H9 (cell line): Measurements from ENCODE around the gene CORO1C. TPM values are rescaled to one million over a fixed set of nuclear protein-coding genes. Genes with fewer than 3 reads are reported as not detected.

Experiments used
- DNase-seq: peaks from one replicate; pipeline ENCODE4 v3.0.0-alpha.2; 2017
- H2AFZ ChIP-seq: one replicate; pipeline ENCODE4 v1.6.1; 2013; ENCODE audit warnings: mild to moderate bottlenecking, low read length, control low read depth, moderate library complexity
- H2AK5ac ChIP-seq: 2 replicates; pipeline ENCODE4 v1.6.1; 2013; ENCODE audit warnings: low read length, control low read depth, mixed read lengths; ENCODE audit not compliant: insufficient read length
- H2BK120ac ChIP-seq: one replicate; pipeline ENCODE4 v1.6.1; 2013; ENCODE audit warnings: low read depth, mild to moderate bottlenecking, low read length, control low read depth, inconsistent platforms; ENCODE audit not compliant: poor library complexity, severe bottlenecking
- H2BK12ac ChIP-seq: 2 replicates; pipeline ENCODE4 v1.6.1; 2013; ENCODE audit warnings: low read length, control low read depth, mixed read lengths, low read depth; ENCODE audit not compliant: insufficient read length
- H2BK15ac ChIP-seq: 2 replicates; pipeline ENCODE4 v1.6.1; 2013; ENCODE audit warnings: low read depth, low read length, control low read depth
- H2BK20ac ChIP-seq: one replicate; pipeline ENCODE4 v1.6.1; 2013; ENCODE audit warnings: low read depth, mild to moderate bottlenecking, low read length, control low read depth, inconsistent platforms; ENCODE audit not compliant: poor library complexity, severe bottlenecking
- H2BK5ac ChIP-seq: 2 replicates; pipeline ENCODE4 v1.6.1; 2013; ENCODE audit warnings: low read length, control low read depth, mixed read lengths; ENCODE audit not compliant: insufficient read length
- H3K14ac ChIP-seq: 2 replicates; pipeline ENCODE4 v1.6.1; 2013; ENCODE audit warnings: low read length, control low read depth; ENCODE audit not compliant: insufficient read depth
- H3K18ac ChIP-seq: 2 replicates; pipeline ENCODE4 v1.6.1; 2013; ENCODE audit warnings: low read depth, mild to moderate bottlenecking, mixed read lengths, low read length, control low read depth; ENCODE audit not compliant: insufficient read length
- H3K23ac ChIP-seq: 2 replicates; pipeline ENCODE4 v1.6.1; 2013; ENCODE audit warnings: low read length, control low read depth, mixed read lengths, low read depth; ENCODE audit not compliant: insufficient read length
- H3K23me2 ChIP-seq: 2 replicates; pipeline ENCODE4 v1.6.1; 2013; ENCODE audit warnings: low read depth, mild to moderate bottlenecking, mixed read lengths, low read length, control low read depth; ENCODE audit not compliant: insufficient read length, poor library complexity, severe bottlenecking
- H3K27ac ChIP-seq: 2 replicates; pipeline ENCODE4 v1.5.1; 2013; ENCODE audit warnings: low read length, control low read depth, mixed read lengths, low read depth; ENCODE audit not compliant: insufficient read length
- H3K27me3 ChIP-seq: 2 replicates; pipeline ENCODE4 v1.6.1; 2013; ENCODE audit warnings: low read length, control low read depth, inconsistent platforms; ENCODE audit not compliant: insufficient read depth
- H3K4ac ChIP-seq: 2 replicates; pipeline ENCODE4 v1.6.1; 2013; ENCODE audit warnings: low read depth, mild to moderate bottlenecking, control low read depth, inconsistent platforms, low read length, moderate library complexity
- H3K4me1 ChIP-seq: 2 replicates; pipeline ENCODE4 v1.6.1; 2013; ENCODE audit warnings: low read length, control low read depth, inconsistent platforms; ENCODE audit not compliant: insufficient read depth
- H3K4me2 ChIP-seq: 2 replicates; pipeline ENCODE4 v1.6.1; 2013; ENCODE audit warnings: low read length, control low read depth, mixed read lengths; ENCODE audit not compliant: insufficient read length, insufficient read depth
- H3K56ac ChIP-seq: 2 replicates; pipeline ENCODE4 v1.6.1; 2013; ENCODE audit warnings: low read depth, mild to moderate bottlenecking, mixed read lengths, low read length, control low read depth; ENCODE audit not compliant: insufficient read length
- H3K79me1 ChIP-seq: 2 replicates; pipeline ENCODE4 v1.6.1; 2013; ENCODE audit warnings: low read depth, mild to moderate bottlenecking, moderate library complexity, low read length, control low read depth, inconsistent platforms; ENCODE audit not compliant: insufficient read depth, poor library complexity, severe bottlenecking
- H3K79me2 ChIP-seq: 2 replicates; pipeline ENCODE4 v1.6.1; 2013; ENCODE audit warnings: low read length, control low read depth, inconsistent platforms; ENCODE audit not compliant: insufficient read depth
- H3K9ac ChIP-seq: 2 replicates; pipeline ENCODE4 v1.6.1; 2013; ENCODE audit warnings: low read length, control low read depth, mixed read lengths; ENCODE audit not compliant: insufficient read length; ENCODE audit errors: extremely low read depth
- H3K9me3 ChIP-seq: one replicate; pipeline ENCODE4 v1.6.1; 2013; ENCODE audit warnings: low read depth, low read length, inconsistent platforms; ENCODE audit not compliant: control insufficient read depth
- H3T11ph ChIP-seq: one replicate; pipeline ENCODE4 v1.6.1; 2013; ENCODE audit warnings: mild to moderate bottlenecking, low read length, control low read depth, inconsistent platforms
- H4K20me1 ChIP-seq: one replicate; pipeline ENCODE4 v1.6.1; 2013; ENCODE audit not compliant: control insufficient read depth, insufficient read length, insufficient read depth
- H4K5ac ChIP-seq: 2 replicates; pipeline ENCODE4 v1.6.1; 2013; ENCODE audit warnings: low read depth, mild to moderate bottlenecking, mixed read lengths, low read length, control low read depth; ENCODE audit not compliant: insufficient read length
- H4K8ac ChIP-seq: replicated peaks from 2 replicates; pipeline ENCODE4 v1.6.1; 2013; ENCODE audit warnings: low read length, control low read depth, mixed read lengths, low read depth; ENCODE audit not compliant: insufficient read length
- H4K91ac ChIP-seq: 2 replicates; pipeline ENCODE4 v1.6.1; 2013; ENCODE audit warnings: low read depth, mild to moderate bottlenecking, moderate library complexity, mixed read lengths, low read length, control low read depth; ENCODE audit not compliant: insufficient read length
- H3K27ac Mint-ChIP-seq, 3 experiments: 2 replicates in 2 of 3; 3 replicates in 1 of 3; pipeline ENCODE4 v1.8.0; 2020 to 2021; ENCODE audit warnings: mixed read lengths in 3 of 3, mild to moderate bottlenecking in 1 of 3, moderate library complexity in 1 of 3
- H3K27me3 Mint-ChIP-seq: 2 replicates; pipeline ENCODE4 v1.8.0; 2021; ENCODE audit warnings: low read depth, mild to moderate bottlenecking, moderate library complexity, mixed read lengths
- H3K36me3 Mint-ChIP-seq, 3 experiments: 2 replicates in 2 of 3; 3 replicates in 1 of 3; pipeline ENCODE4 v1.8.0; 2020 to 2021; ENCODE audit warnings: low read depth in 3 of 3, mixed read lengths in 3 of 3; ENCODE audit not compliant: insufficient read depth in 1 of 3
- H3K4me1 Mint-ChIP-seq, 2 experiments: 2 replicates each; pipeline ENCODE4 v1.8.0; 2020; ENCODE audit warnings: mixed read lengths in 2 of 2
- H3K4me3 Mint-ChIP-seq, 2 experiments: 2 replicates in 1 of 2; 3 replicates in 1 of 2; pipeline ENCODE4 v1.8.0; 2020 to 2021; ENCODE audit warnings: mild to moderate bottlenecking in 2 of 2, mixed read lengths in 2 of 2, moderate library complexity in 1 of 2
- H3K9me3 Mint-ChIP-seq, 2 experiments: 2 replicates in 1 of 2; 3 replicates in 1 of 2; pipeline ENCODE4 v1.8.0; 2020; ENCODE audit warnings: mild to moderate bottlenecking in 2 of 2, mixed read lengths in 2 of 2, moderate library complexity in 1 of 2
- WGBS: extraction: QIAGEN DNeasy Blood & Tissue Kit; methylation state at CpG from one replicate; pipeline ENCODE4 v1.1.7; 2013; ENCODE audit warnings: missing lambda C conversion rate, low lambda C conversion rate, mixed read lengths; ENCODE audit not compliant: insufficient read length; ENCODE audit errors: extremely low coverage; 5-methylcytosine and 5-hydroxymethylcytosine counted together
- total RNA-seq: library from RNA; stranded (reverse); gene quantifications from 2 replicates; pipeline ENCODE4 v1.2.1, GENCODE V29; 2021
- TF ChIP-seq, protein P1 (sequence below): fragments of 200-600 bp; sonication (generic); conservative IDR thresholded peaks from 3 replicates; pipeline ENCODE4 v1.8.0; 2021; ENCODE audit warnings: antibody characterized with exemption, mild to moderate bottlenecking

CORO1C gene
- total RNA-seq, 1 experiment from 2014 or later: 154 TPM

DNA sequence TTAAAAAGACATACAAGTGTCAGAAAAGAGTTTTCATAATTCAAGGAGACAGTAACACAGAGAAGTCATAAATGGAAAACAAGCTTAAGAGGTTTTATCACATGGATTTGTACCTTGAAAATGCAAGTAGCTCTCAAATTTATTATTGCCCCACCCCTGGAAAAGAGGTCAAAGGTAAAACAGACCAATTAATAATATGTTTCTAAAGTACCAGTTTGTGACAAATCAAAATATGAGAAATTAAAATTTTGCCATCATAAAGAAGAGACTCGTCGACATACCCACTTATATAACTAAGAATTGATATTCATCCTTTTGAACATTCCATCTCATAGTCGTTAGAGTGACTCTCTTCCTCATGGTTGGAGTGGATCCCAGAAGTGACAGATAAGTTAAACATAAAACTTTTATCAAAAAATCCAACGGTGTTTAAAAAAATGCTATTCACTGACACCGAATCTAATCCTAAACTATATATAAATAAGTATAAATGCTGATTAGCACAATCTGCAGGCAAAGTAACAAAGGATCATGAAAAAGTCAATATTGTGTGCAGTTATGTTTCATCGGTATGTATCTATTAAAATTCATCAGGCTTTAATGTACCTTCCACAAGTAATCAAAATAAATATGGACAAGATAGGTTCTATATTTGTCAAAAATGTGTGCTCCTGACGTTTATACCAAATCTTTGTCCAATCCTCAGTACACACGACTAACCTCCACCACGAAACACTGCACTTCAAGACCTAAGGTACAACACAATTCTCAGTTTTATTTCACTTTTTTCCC, 2.3 kb downstream of the CORO1C start:
- no peaks in the 10 kb centered on the region; a peak in 1 of 5 replicates for H3K9me3 Mint-ChIP-seq
- H3K23ac ChIP-seq: no peak overlapping the region
- H3K9me3 ChIP-seq: no peaks in the 10 kb centered on the region
- H2BK12ac ChIP-seq: no peak overlapping the region
- no peak overlapping the region for H3K4me2 ChIP-seq
- no peak overlapping the region for H2AFZ ChIP-seq
- H4K91ac ChIP-seq: no peak overlapping the region
- H3K27ac Mint-ChIP-seq: no peak overlapping the region
- H3K4me1 Mint-ChIP-seq: peaks cover 41 to 47% of the 10 kb centered on the region in 2 experiments
- H2BK120ac ChIP-seq: no peak overlapping the region
- peaks cover 0 to 2% (median 1%) of the 10 kb centered on the region in 3 experiments; a peak in 2 of 7 replicates for H3K36me3 Mint-ChIP-seq
- no peaks in the 10 kb centered on the region for H4K20me1 ChIP-seq
- no peak overlapping the region for H4K8ac ChIP-seq
- TF ChIP-seq, protein P1, sequence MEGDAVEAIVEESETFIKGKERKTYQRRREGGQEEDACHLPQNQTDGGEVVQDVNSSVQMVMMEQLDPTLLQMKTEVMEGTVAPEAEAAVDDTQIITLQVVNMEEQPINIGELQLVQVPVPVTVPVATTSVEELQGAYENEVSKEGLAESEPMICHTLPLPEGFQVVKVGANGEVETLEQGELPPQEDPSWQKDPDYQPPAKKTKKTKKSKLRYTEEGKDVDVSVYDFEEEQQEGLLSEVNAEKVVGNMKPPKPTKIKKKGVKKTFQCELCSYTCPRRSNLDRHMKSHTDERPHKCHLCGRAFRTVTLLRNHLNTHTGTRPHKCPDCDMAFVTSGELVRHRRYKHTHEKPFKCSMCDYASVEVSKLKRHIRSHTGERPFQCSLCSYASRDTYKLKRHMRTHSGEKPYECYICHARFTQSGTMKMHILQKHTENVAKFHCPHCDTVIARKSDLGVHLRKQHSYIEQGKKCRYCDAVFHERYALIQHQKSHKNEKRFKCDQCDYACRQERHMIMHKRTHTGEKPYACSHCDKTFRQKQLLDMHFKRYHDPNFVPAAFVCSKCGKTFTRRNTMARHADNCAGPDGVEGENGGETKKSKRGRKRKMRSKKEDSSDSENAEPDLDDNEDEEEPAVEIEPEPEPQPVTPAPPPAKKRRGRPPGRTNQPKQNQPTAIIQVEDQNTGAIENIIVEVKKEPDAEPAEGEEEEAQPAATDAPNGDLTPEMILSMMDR: no peak
- H3K4me1 ChIP-seq: no peaks in the 10 kb centered on the region; the same call in 1 of the 2 replicates
- H3K27ac ChIP-seq: no peak overlapping the region
- no peak overlapping the region for H2AK5ac ChIP-seq
- no CpG with 5 or more reads among the region's 9 CpGs for WGBS
- H3K18ac ChIP-seq: no peak overlapping the region
- no peaks in the 10 kb centered on the region for H3K27me3 ChIP-seq
- no peak overlapping the region for H3K14ac ChIP-seq
- no peaks in the 10 kb centered on the region for H3K27me3 Mint-ChIP-seq
- peaks cover 25% of the 10 kb centered on the region for H3K79me2 ChIP-seq
- H3K4me3 Mint-ChIP-seq: peak overlapping the region; percentile 94 to 95
- H3K9ac ChIP-seq: no peak overlapping the region
- DNase-seq: no peak
- no peak overlapping the region for H2BK5ac ChIP-seq
- no peak overlapping the region for H2BK15ac ChIP-seq
- H2BK20ac ChIP-seq: no peak overlapping the region
- no peak overlapping the region for H3K4ac ChIP-seq
- H3K79me1 ChIP-seq: no peaks in the 10 kb centered on the region
- no peak overlapping the region for H4K5ac ChIP-seq
- no peak overlapping the region for H3K56ac ChIP-seq
- H3T11ph ChIP-seq: no peak overlapping the region
- peaks cover 6% of the 10 kb centered on the region for H3K23me2 ChIP-seq
